ENCODE data around the gene MAPKBP1. TPM values are rescaled to one million over a fixed set of nuclear protein-coding genes. Genes with fewer than 3 reads are reported as not detected.

The MAPKBP1 gene
- total and polyA plus RNA-seq, 2 of the 4 experiments (the other 2 are of a cell fraction), result 12.5 to 15.3 TPM

DNA sequence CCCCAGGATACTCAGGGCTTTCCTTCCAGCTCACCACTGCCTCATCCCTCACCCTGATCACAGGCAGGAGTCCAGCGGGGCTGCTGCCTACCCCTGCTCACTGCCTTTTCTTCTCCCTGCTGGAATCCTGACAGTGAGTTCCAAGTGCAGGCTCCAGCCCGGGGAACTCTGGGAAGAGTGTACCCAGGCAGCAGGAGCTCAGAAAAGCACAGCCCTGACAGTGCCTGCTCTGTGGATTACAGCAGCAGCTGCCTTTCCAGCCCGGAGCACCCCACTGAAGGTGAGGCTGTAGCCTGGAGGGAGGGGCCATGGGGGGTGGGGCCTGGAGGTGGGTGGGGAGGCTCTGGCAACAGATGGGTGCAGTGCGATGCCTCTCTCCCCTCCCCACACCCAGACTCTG, 47.5 kb downstream of the MAPKBP1 start:
- Histone ChIP-seq H3K36me3 (ENCODE audit: control insufficient read depth, insufficient read depth, low read length) (peaks cover 80% of the 10 kb centered on the region), H3K9me3 (ENCODE audit: control insufficient read depth, insufficient read depth, low read length) (no peaks in the 10 kb centered on the region), H3K27me3 (ENCODE audit: control insufficient read depth, insufficient read depth, low read length) (no peaks in the 10 kb centered on the region), H3K79me1 (ENCODE audit: low read depth in 1 of 2, low read length in 2 of 2) (no peaks in the 10 kb centered on the region), H3K18ac (ENCODE audit: low read depth, low read length) (no peak overlapping the region), H2AK5ac (ENCODE audit: low read depth, low read length) (no peak overlapping the region), H2AFZ (replicated peaks; ENCODE audit: low read length, poor library complexity) (no peak overlapping the region), H2AK9ac (replicated peaks; ENCODE audit: low read depth, low read length, poor library complexity) (no peak overlapping the region), H3K23ac (ENCODE audit: low read depth, low read length) (no peak overlapping the region), H3K4ac (ENCODE audit: low read depth, low read length) (no peak overlapping the region), H3K27ac (ENCODE audit: insufficient read depth, low read length) (no peak overlapping the region), H2BK5ac (ENCODE audit: low read depth, low read length, poor library complexity, severe bottlenecking) (no peak overlapping the region), H3K14ac (replicated peaks; ENCODE audit: low read depth, low read length) (no peak overlapping the region), H3K56ac (ENCODE audit: extremely low read depth, insufficient read depth, low read length) (no peak overlapping the region), H4K8ac (ENCODE audit: low read depth in 2 of 2, low read length in 2 of 2) (no peak overlapping the region), H3K4me2 (ENCODE audit: low read depth, low read length) (no peak overlapping the region), H3K9ac (ENCODE audit: low read depth, low read length) (no peak overlapping the region), H2BK15ac (ENCODE audit: low read depth, low read length) (no peak overlapping the region), H3K9me1 (ENCODE audit: insufficient read depth, low read length) (no peaks in the 10 kb centered on the region), H2BK20ac (ENCODE audit: low read depth, low read length) (no peak overlapping the region), H4K20me1 (ENCODE audit: insufficient read depth, low read length) (no peaks in the 10 kb centered on the region; the same call in 1 of the 2 replicates), H4K91ac (ENCODE audit: insufficient read depth, low read depth, low read length) (no peak overlapping the region), H2BK120ac (ENCODE audit: low read depth, low read length) (no peak overlapping the region), H4K5ac (ENCODE audit: low read depth, low read length) (no peak overlapping the region), H3K4me1 (ENCODE audit: control insufficient read depth, insufficient read depth, low read length) (no peaks in the 10 kb centered on the region), H3K4me3 (ENCODE audit: insufficient read depth, low read depth, low read length) (no peak overlapping the region)
- BruUV-seq (replicated peaks), result no TSS peak
- in situ Hi-C loops (cut with MboI; ENCODE audit: low sequenced_read_pairs) (no loop called here), dilution Hi-C loops (cut with HindIII; ENCODE audit: low sequenced_read_pairs, unreplicated experiment) (no loop called here), intact Hi-C loops (cut with micrococcal nuclease) (no loop called here)
- POLR2A ChIA-PET (ENCODE audit: unreplicated experiment), result no interaction called here
- CTCF ChIA-PET, result no interaction called here
- WGBS, 2 experiments (ENCODE audit: extremely low coverage in 2 of 2, insufficient read length in 1 of 2), result no CpG with 5 or more reads among the region's 4 CpGs
- no peak for ATAC-seq (ENCODE audit: low read depth)
- TF ChIP-seq RAD21 (IDR thresholded peaks at IDR 0.05; ENCODE audit: low read length) (no peak), FOS (IDR thresholded peaks at IDR 0.05; ENCODE audit: low read depth, low read length) (no peak), BHLHE40 (IDR thresholded peaks at IDR 0.05; ENCODE audit: low read depth, low read length) (no peak), RCOR1 (IDR thresholded peaks at IDR 0.05; ENCODE audit: insufficient replicate concordance, low read length) (no peak), CHD1 (IDR thresholded peaks at IDR 0.05; ENCODE audit: low read depth, low read length) (no peak), MAZ (IDR thresholded peaks at IDR 0.05; ENCODE audit: borderline replicate concordance, low read depth, low read length) (no peak), NFE2L2 (IDR thresholded peaks at IDR 0.05; ENCODE audit: low read depth, low read length) (no peak), CEBPB (IDR thresholded peaks at IDR 0.05; ENCODE audit: low read depth, low read length) (no peak)
- TF ChIP-seq, protein P1, sequence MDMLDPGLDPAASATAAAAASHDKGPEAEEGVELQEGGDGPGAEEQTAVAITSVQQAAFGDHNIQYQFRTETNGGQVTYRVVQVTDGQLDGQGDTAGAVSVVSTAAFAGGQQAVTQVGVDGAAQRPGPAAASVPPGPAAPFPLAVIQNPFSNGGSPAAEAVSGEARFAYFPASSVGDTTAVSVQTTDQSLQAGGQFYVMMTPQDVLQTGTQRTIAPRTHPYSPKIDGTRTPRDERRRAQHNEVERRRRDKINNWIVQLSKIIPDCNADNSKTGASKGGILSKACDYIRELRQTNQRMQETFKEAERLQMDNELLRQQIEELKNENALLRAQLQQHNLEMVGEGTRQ (IDR thresholded peaks at IDR 0.05; ENCODE audit: low read depth, low read length), result no peak
- TF ChIP-seq, protein P2, sequence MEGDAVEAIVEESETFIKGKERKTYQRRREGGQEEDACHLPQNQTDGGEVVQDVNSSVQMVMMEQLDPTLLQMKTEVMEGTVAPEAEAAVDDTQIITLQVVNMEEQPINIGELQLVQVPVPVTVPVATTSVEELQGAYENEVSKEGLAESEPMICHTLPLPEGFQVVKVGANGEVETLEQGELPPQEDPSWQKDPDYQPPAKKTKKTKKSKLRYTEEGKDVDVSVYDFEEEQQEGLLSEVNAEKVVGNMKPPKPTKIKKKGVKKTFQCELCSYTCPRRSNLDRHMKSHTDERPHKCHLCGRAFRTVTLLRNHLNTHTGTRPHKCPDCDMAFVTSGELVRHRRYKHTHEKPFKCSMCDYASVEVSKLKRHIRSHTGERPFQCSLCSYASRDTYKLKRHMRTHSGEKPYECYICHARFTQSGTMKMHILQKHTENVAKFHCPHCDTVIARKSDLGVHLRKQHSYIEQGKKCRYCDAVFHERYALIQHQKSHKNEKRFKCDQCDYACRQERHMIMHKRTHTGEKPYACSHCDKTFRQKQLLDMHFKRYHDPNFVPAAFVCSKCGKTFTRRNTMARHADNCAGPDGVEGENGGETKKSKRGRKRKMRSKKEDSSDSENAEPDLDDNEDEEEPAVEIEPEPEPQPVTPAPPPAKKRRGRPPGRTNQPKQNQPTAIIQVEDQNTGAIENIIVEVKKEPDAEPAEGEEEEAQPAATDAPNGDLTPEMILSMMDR (conservative IDR thresholded peaks at IDR 0.05; ENCODE audit: low read depth, low read length), result no peak
- TF ChIP-seq, protein P3, sequence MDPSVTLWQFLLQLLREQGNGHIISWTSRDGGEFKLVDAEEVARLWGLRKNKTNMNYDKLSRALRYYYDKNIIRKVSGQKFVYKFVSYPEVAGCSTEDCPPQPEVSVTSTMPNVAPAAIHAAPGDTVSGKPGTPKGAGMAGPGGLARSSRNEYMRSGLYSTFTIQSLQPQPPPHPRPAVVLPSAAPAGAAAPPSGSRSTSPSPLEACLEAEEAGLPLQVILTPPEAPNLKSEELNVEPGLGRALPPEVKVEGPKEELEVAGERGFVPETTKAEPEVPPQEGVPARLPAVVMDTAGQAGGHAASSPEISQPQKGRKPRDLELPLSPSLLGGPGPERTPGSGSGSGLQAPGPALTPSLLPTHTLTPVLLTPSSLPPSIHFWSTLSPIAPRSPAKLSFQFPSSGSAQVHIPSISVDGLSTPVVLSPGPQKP (IDR thresholded peaks at IDR 0.05; ENCODE audit: borderline replicate concordance, low read depth, low read length), result no peak
- no peak for DNase-seq
